ENCODE data around the gene MARCKSL1. TPM values are rescaled to one million over a fixed set of nuclear protein-coding genes. Genes with fewer than 3 reads are reported as not detected.

The MARCKSL1 gene
- total and polyA plus RNA-seq, 2 donors (not counting 1 experiment from before 2014, with no cell fraction given) = 73.2 to 106 TPM

- DNase-seq (no peak), ATAC-seq (ENCODE audit: low read depth) (no peak)
- Mint-ChIP-seq H3K27ac (peak overlapping the region; percentile 64), H3K4me3 (peak overlapping the region; percentile 71), H3K27me3 (no peaks in the 10 kb centered on the region), H3K4me1 (peaks cover 46% of the 10 kb centered on the region), H3K9me3 (ENCODE audit: insufficient read depth) (no peaks in the 10 kb centered on the region)
- H3K9me3 ChIP-seq (ENCODE audit: control extremely low read depth in 1 of 3, control insufficient read depth in 2 of 3, insufficient read depth in 1 of 3, low read length in 2 of 3) = no peaks in the 10 kb centered on the region
- intact Hi-C loops (cut with micrococcal nuclease) = no loop called here
- H2AFZ ChIP-seq (ENCODE audit: insufficient read depth, low read depth, low read length, poor library complexity, severe bottlenecking) = no peak overlapping the region
- no peak overlapping the region for H3K9ac ChIP-seq (ENCODE audit: low read length)
- ChIA-PET POLR2A (interaction anchor here (0.6 to 1.5 kb wide), 4 partner anchors 11 to 133 kb away, joined by 3 to 8 read pairs (median 3); partner anchors contain the start of genes EIF3I and TMEM234), CTCF (interaction anchor here (0.6 to 6.2 kb wide), 10 partner anchors 9 to 322 kb away, joined by 3 to 71 read pairs (median 6); partner anchors contain the start of gene BSDC1)
- no peaks in the 10 kb centered on the region for H3K27me3 ChIP-seq (replicated peaks in 1 of 4; ENCODE audit: control extremely low read depth in 1 of 4, control insufficient read depth in 3 of 4, insufficient read depth in 4 of 4, low read length in 3 of 4)
- H3K4me1 ChIP-seq (ENCODE audit: control insufficient read depth in 2 of 2, insufficient read depth in 2 of 2, low read length in 2 of 2) = peaks cover 39 to 41% of the 10 kb centered on the region in 2 donors
- no peak overlapping the region for H3K4me3 ChIP-seq (ENCODE audit: control extremely low read depth in 1 of 5, extremely low read depth in 1 of 5, insufficient read depth in 1 of 5, low read depth in 2 of 5, low read length in 4 of 5)
- TF ChIP-seq, protein P1, sequence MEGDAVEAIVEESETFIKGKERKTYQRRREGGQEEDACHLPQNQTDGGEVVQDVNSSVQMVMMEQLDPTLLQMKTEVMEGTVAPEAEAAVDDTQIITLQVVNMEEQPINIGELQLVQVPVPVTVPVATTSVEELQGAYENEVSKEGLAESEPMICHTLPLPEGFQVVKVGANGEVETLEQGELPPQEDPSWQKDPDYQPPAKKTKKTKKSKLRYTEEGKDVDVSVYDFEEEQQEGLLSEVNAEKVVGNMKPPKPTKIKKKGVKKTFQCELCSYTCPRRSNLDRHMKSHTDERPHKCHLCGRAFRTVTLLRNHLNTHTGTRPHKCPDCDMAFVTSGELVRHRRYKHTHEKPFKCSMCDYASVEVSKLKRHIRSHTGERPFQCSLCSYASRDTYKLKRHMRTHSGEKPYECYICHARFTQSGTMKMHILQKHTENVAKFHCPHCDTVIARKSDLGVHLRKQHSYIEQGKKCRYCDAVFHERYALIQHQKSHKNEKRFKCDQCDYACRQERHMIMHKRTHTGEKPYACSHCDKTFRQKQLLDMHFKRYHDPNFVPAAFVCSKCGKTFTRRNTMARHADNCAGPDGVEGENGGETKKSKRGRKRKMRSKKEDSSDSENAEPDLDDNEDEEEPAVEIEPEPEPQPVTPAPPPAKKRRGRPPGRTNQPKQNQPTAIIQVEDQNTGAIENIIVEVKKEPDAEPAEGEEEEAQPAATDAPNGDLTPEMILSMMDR (IDR thresholded peaks at IDR 0.05) = no peak
- TF ChIP-seq EZH2 (IDR thresholded peaks at IDR 0.05; ENCODE audit: borderline replicate concordance, insufficient read depth, low read depth, low read length, poor library complexity, severe bottlenecking) = no peak
- peaks cover 1 to 55% of the 10 kb centered on the region in 2 experiments for H3K36me3 ChIP-seq (replicated peaks in 1 of 2; ENCODE audit: control extremely low read depth in 1 of 2, control insufficient read depth in 1 of 2, extremely low read depth in 1 of 2, insufficient read depth in 2 of 2, low read length in 1 of 2)
- H4K20me1 ChIP-seq (ENCODE audit: control insufficient read depth, insufficient read depth, low read length, poor library complexity, severe bottlenecking) = peaks cover 45% of the 10 kb centered on the region
- peak overlapping the region; percentile 3 to 61 for H3K27ac ChIP-seq (ENCODE audit: low read length in 2 of 2)
- H3K4me2 ChIP-seq (replicated peaks; ENCODE audit: low read depth, low read length, poor library complexity, severe bottlenecking) = peak overlapping the region; percentile 89
- H3K79me2 ChIP-seq (ENCODE audit: control insufficient read depth, insufficient read depth, low read length) = peaks cover 16% of the 10 kb centered on the region
- WGBS (ENCODE audit: insufficient coverage) = 50% methylated on average over 1 of the region's 3 CpGs
These were observed 2.6 kb downstream of the MARCKSL1 start for GRCh38 chr1:32333251-32333963.

Measured in B cell (primary cell).